Hepatocyte (in vitro differentiated cells): ENCODE measurements around the gene LBX1.

Experiments
- CTCF ChIP-seq: fragments of 200-600 bp; sonication (generic); IDR thresholded peaks from 2 replicates; pipeline ENCODE4 v1.5.1; 2016; ENCODE audit warnings: antibody characterized with exemption, mild to moderate bottlenecking; ENCODE audit not compliant: poor library complexity
- EZH2 ChIP-seq: fragments of 200-600 bp; sonication (generic); IDR thresholded peaks from 2 replicates; pipeline ENCODE4 v1.6.1; 2016; ENCODE audit warnings: antibody characterized with exemption, mild to moderate bottlenecking, borderline replicate concordance
- EZH2phosphoT487 ChIP-seq: fragments of 200-600 bp; sonication (generic); IDR thresholded peaks from one replicate; pipeline ENCODE4 v1.6.1; 2018; ENCODE audit warnings: antibody characterized with exemption, mild to moderate bottlenecking, low read depth, moderate library complexity; ENCODE audit not compliant: unreplicated experiment, severe bottlenecking

GRCh38 chr10:101233863-101234262, 4.6 kb upstream of the LBX1 start:
- TF ChIP-seq CTCF = no peak
- no peak for TF ChIP-seq EZH2
- no peak for TF ChIP-seq EZH2phosphoT487
